ENCODE measurements around the gene SUCLA2.
"Not testable (repeated sequence)": the region's sequence is repeated elsewhere in the genome, so short reads cannot be mapped to it uniquely, and the experiment has no call there.

The SUCLA2 gene

DNA sequence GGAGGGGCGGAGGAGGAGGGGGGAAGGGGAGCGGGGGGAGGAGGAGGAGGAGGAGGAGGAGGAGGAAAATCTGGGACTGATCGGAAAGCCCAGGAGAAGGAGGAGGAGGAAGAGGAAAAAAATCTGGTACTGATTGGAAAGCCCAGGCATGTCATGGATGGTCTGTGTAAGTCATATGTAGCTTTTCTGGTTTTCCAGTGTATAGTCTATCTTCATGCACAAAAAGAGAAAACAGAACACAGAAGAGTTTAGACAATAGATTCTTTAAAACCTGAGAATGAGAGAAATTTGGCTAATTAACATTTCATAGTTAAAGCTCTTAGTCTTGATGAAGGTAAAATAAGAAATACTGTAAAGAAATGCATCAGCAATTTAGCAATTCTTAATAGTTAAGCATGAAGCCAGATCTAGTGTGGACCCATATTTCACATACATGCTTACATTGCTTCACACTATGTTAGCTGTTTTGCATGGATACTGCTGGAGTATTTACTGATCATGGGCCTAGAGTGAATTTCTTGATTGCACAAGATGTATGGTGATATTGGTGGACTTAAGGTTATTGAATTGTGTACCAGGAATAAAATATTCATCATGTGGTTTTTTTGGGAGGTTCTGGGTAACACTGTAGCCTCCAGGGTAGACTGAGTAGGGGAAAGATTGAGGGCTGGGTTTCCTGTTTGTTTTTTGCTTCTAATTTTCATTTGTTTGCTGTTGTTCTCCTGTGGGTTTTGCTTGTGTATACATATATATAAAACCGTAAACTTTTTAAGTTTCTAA, 41.4 kb downstream of the SUCLA2 start:
- Histone ChIP-seq H3K36me3 (ENCODE audit: low read depth) (peaks cover 64% of the 10 kb centered on the region), H3K4me1 (ENCODE audit: insufficient read depth, poor library complexity, severe bottlenecking) (no peaks in the 10 kb centered on the region), H3K27me3 (ENCODE audit: insufficient read depth, poor library complexity, severe bottlenecking) (no peaks in the 10 kb centered on the region), H3K27ac (ENCODE audit: poor library complexity, severe bottlenecking) (no peak overlapping the region), H3K4me3 (ENCODE audit: severe bottlenecking) (no peak overlapping the region), H3K9me3 (ENCODE audit: severe bottlenecking) (peaks cover 2% of the 10 kb centered on the region)
- no peak for ATAC-seq (ENCODE audit: low read depth)
- TF ChIP-seq, protein P1, sequence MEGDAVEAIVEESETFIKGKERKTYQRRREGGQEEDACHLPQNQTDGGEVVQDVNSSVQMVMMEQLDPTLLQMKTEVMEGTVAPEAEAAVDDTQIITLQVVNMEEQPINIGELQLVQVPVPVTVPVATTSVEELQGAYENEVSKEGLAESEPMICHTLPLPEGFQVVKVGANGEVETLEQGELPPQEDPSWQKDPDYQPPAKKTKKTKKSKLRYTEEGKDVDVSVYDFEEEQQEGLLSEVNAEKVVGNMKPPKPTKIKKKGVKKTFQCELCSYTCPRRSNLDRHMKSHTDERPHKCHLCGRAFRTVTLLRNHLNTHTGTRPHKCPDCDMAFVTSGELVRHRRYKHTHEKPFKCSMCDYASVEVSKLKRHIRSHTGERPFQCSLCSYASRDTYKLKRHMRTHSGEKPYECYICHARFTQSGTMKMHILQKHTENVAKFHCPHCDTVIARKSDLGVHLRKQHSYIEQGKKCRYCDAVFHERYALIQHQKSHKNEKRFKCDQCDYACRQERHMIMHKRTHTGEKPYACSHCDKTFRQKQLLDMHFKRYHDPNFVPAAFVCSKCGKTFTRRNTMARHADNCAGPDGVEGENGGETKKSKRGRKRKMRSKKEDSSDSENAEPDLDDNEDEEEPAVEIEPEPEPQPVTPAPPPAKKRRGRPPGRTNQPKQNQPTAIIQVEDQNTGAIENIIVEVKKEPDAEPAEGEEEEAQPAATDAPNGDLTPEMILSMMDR (IDR thresholded peaks at IDR 0.05; ENCODE audit: poor library complexity, severe bottlenecking), result no peak
- DNase-seq (ENCODE audit: low spot score), result no peak

DNA sequence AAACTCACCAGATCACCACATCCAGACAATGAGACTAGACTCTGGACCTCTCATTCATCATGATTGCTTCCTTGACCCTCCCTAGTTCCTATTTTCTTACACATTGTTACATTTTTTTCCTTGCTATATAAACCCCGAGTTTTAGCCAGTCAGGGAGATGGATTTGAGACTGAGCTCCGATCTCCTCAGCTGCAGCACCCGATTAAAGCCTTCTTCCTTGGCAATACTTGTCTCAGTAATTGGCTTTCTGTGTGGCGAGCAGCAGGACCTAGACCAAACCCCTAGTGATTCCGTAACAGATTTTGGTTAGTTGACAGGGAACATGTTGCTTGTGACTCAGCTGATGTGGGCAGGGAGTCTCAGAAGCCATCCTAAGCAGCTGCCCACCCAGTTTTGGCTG, 44.0 kb downstream of the SUCLA2 start:
- no peak for ATAC-seq (ENCODE audit: low read depth)
- Histone ChIP-seq H3K9me3 (ENCODE audit: severe bottlenecking) (peaks cover 2% of the 10 kb centered on the region), H3K27me3 (ENCODE audit: insufficient read depth, poor library complexity, severe bottlenecking) (no peaks in the 10 kb centered on the region), H3K27ac (ENCODE audit: poor library complexity, severe bottlenecking) (no peak overlapping the region), H3K4me3 (ENCODE audit: severe bottlenecking) (no peak overlapping the region), H3K4me1 (ENCODE audit: insufficient read depth, poor library complexity, severe bottlenecking) (no peaks in the 10 kb centered on the region), H3K36me3 (ENCODE audit: low read depth) (peaks cover 62% of the 10 kb centered on the region)
- TF ChIP-seq, protein P1 (IDR thresholded peaks at IDR 0.05; ENCODE audit: poor library complexity, severe bottlenecking), result no peak
- no peak for DNase-seq (ENCODE audit: low spot score)

DNA sequence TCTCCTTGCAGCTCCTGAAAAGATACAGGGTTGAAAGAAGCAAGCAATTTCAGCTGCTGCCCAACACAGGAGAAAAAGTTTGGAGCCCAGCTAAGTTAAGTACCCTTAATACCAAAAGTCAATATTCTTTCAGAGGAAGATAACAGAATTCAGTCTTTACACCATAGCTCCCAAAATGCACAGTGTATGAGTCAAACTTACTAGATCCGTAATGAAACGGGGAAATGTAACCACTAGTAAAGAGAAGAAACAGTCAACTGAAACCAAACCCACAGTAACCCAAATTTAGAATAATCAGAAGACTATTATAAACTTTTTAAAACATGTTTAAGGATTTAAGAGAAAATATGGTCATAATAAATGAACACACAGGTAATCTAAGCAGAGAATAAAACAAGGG, 45.2 kb downstream of the SUCLA2 start:
- Histone ChIP-seq H3K4me3 (ENCODE audit: severe bottlenecking) (no peak overlapping the region), H3K36me3 (ENCODE audit: low read depth) (peaks cover 50% of the 10 kb centered on the region), H3K4me1 (ENCODE audit: insufficient read depth, poor library complexity, severe bottlenecking) (no peaks in the 10 kb centered on the region), H3K9me3 (ENCODE audit: severe bottlenecking) (peaks cover 2% of the 10 kb centered on the region), H3K27ac (ENCODE audit: poor library complexity, severe bottlenecking) (no peak overlapping the region), H3K27me3 (ENCODE audit: insufficient read depth, poor library complexity, severe bottlenecking) (no peaks in the 10 kb centered on the region)
- TF ChIP-seq, protein P1 (IDR thresholded peaks at IDR 0.05; ENCODE audit: poor library complexity, severe bottlenecking), result no peak
- ATAC-seq (ENCODE audit: low read depth) (no peak), DNase-seq (ENCODE audit: low spot score) (no peak)

DNA sequence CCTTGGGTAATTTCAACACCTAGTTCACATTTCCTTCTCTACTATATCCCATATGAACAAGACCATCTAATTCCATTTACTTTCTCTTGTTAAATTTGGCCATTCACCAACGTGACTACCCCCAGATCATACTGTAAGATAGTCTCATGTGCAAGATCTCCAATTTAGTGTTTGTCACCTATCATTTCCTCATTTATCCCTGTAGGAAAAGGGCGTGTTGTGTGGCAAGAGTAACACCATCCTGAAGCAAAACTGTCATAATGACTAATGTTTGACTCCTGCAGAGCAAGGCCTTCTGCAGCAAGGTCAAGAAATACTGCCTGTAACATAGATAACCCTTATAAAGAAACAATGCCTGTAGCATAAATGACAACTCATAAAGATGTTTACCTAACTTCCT, 51.3 kb downstream of the SUCLA2 start:
- TF ChIP-seq, protein P1 (IDR thresholded peaks at IDR 0.05; ENCODE audit: poor library complexity, severe bottlenecking), result no peak
- ATAC-seq (ENCODE audit: low read depth) (no peak), DNase-seq (ENCODE audit: low spot score) (no peak)
- Histone ChIP-seq H3K4me1 (ENCODE audit: insufficient read depth, poor library complexity, severe bottlenecking) (peaks cover 8% of the 10 kb centered on the region), H3K36me3 (ENCODE audit: low read depth) (peaks cover 58% of the 10 kb centered on the region), H3K4me3 (ENCODE audit: severe bottlenecking) (no peak overlapping the region), H3K9me3 (ENCODE audit: severe bottlenecking) (no peaks in the 10 kb centered on the region), H3K27me3 (ENCODE audit: insufficient read depth, poor library complexity, severe bottlenecking) (no peaks in the 10 kb centered on the region), H3K27ac (ENCODE audit: poor library complexity, severe bottlenecking) (no peak overlapping the region)

DNA sequence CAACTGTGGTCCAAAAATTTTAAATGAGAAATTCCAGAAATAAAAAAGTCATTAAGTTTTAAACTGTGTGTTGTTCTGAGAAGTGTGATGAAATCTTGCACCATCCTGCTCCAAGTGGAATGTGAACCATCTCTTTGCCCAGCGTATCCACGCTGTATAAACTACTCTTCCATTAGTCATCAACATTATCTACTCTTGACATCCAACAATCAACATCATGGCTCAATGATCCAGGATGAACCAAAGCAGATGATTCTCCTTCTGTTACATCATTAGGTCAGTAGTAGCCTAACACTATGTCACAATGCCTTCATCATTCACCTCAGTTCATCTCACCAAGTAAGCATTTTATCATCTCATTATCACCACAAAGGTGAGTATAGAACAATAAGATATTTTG, 55.3 kb downstream of the SUCLA2 start:
- H3K9me3 ChIP-seq (ENCODE audit: severe bottlenecking), result no peaks in the 10 kb centered on the region
- H3K4me3 ChIP-seq (ENCODE audit: severe bottlenecking), result no peak overlapping the region
- no peak overlapping the region for H3K27ac ChIP-seq (ENCODE audit: poor library complexity, severe bottlenecking)
- H3K36me3 ChIP-seq (ENCODE audit: low read depth), result peaks cover 67% of the 10 kb centered on the region
- peaks cover 8% of the 10 kb centered on the region for H3K4me1 ChIP-seq (ENCODE audit: insufficient read depth, poor library complexity, severe bottlenecking)
- ATAC-seq (ENCODE audit: low read depth) (peak; percentile 48; the same call in 2 of the 3 replicates), DNase-seq (ENCODE audit: low spot score) (no peak)
- TF ChIP-seq, protein P1 (IDR thresholded peaks at IDR 0.05; ENCODE audit: poor library complexity, severe bottlenecking), result no peak
- no peaks in the 10 kb centered on the region for H3K27me3 ChIP-seq (ENCODE audit: insufficient read depth, poor library complexity, severe bottlenecking)

DNA sequence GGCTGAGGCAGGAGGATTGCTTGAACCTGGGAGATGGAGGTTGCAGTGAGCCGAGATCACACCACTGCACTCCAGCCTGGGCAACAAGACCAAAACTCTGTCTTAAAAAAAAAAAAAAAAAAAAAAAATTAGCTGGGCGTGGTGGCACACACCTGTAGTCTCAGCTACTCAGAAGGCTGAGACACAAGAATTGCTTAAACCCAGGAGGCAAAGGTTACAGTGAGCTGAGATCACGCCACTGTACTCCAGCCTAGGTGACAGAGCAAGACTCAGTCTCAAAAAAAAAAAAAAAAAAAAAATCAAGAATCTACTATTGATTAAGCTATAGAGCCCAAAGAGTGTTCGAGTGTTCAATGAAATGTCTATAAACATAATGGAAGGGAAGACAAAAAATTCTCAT, 55.9 kb downstream of the SUCLA2 start:
- H3K36me3 ChIP-seq (ENCODE audit: low read depth), result peaks cover 67% of the 10 kb centered on the region
- not testable (repeated sequence) for H3K27me3 ChIP-seq (ENCODE audit: insufficient read depth, poor library complexity, severe bottlenecking); DNase-seq (ENCODE audit: low spot score); H3K9me3 ChIP-seq (ENCODE audit: severe bottlenecking); H3K4me1 ChIP-seq (ENCODE audit: insufficient read depth, poor library complexity, severe bottlenecking); H3K27ac ChIP-seq (ENCODE audit: poor library complexity, severe bottlenecking); ATAC-seq (ENCODE audit: low read depth); H3K4me3 ChIP-seq (ENCODE audit: severe bottlenecking)

All from RWPE2 (cell line).